NCI-H82 (cell line): ENCODE measurements around the gene NGDN.
A peak's percentile ranks its signal among the peaks of the same experiment; 100 is the strongest.

Source experiments
- DNase-seq: peaks from one replicate; lab custom pipeline; 2025; lab: John Stamatoyannopoulos, UW

Gene NGDN

GRCh38 chr14:23439107-23439835 is 30.2 kb upstream of the NGDN start:
- DNase-seq, result no peak

DNA sequence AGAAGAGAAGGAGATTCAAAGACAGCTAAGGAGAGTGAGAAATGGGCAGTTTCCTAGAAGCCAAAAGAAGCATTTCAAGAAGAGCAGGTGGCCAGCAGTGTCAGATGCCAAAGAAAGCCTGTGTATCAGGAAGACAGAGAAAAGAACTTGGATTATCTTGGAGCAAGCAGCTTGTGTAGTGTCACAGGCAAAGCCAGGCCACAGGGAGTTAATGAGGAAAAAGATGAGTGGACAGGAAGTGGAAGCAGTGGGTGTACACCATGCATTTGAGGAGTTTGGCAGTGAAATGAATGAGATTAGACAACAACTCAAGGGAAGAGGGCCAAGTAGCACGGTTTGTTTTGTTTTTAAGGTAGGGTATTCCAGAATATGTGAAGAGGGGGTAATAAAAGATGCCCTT is 28.4 kb upstream of the NGDN start:
- no peak for DNase-seq

DNA sequence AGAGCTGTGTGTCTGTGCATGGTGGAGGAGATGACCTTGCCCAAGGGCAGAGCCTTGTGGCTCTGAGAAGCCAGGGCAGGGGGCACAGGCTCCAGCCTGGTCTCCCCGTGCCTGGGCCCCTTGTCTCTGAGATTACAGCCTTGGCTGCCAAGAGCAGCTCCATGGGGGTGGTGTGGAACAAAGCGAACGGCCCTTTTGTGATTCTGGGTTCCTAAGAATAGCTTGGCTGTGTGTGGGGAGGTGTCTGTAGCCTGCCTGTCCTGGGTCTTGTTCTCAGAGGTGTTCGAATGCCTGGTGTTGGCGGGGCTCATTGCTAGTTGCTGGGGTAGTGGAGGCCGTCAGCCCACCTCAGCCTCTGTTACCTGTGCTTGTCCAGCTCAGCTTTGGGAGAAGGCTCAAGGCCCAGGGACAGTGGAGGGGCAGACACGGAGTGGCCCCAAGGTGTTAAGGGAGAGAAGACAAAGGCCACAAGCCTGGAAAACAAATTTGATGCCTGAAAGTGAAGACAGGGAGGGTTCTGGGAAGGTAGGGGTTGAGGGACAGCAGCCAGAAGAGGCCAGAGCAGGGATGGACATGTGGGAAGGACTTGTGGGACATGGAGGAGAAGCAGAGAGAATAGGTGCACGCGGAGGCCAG is 26.7 kb upstream of the NGDN start:
- no peak for DNase-seq

DNA sequence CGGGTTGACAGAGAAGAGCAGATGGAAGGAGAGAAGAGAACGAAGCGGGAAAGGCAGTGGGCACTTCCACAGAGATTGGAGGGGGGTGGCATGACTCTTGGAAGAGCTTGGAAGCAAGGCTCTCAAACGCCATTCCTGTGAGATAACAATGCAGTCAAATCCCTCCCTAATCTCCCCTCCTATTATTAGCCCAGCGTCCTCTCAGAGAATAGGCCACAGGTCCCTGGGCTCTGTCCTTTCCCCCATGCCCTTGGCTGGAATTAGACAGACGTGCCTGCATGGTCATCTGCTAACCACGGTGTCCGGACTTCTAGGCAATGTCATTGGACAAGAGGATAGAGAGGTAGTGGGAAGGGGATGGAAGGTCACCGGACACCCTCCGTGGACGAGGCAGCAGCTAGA is 26.1 kb upstream of the NGDN start:
- peak; percentile 13 for DNase-seq

- no peak for DNase-seq
Observed at GRCh38 chr14:23443881-23444280, 25.6 kb upstream of the NGDN start.

- no peak for DNase-seq
Observed at GRCh38 chr14:23444314-23444713, 25.2 kb upstream of the NGDN start.

DNA sequence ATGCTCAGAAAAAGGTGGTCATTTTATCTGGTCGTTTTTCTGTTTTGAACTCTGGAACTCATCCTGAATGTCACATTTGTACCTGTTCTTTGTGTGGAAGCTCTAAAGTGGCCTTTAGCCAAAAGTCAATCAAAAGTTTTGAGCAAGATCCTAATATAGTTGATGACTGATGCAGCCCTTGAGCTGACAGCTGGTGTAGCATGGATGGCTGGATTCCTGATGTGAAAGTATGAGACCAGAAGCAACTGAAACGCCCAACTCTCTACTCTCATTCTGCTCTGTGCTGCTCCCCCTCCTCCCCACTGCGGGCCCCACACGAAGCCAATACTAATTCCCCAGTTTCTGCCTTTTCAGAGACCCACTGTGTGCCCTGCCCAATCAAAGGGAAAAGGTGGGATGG is 23.7 kb upstream of the NGDN start:
- DNase-seq, result no peak

DNA sequence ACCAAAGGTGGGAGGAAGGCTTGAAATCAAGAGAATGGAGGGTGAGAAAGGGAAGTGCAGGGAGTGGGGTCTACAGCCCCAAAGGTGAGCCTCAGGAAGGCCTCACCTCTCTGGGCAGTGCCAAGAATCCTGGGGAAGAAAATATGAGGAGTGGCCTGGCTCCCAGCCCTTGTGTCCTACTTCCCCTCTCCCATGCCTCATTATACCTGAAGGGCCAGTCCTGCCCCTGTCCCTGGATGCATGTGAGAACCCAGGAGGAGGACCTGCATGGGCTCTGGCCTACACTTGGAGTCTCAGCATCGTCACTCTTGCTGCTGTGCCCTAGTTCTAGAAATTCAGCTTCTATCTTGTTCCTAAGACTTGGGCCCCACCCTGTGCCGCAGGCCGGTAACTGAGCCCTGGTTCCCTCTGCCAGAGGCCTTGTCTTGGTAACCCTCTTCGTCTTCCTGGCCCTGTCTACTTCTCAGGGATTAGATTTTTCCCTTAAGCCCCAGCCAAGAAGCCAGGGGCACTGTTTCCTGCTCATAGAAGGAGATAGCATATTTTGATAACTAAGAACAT is 23.1 kb upstream of the NGDN start:
- no peak for DNase-seq

DNA sequence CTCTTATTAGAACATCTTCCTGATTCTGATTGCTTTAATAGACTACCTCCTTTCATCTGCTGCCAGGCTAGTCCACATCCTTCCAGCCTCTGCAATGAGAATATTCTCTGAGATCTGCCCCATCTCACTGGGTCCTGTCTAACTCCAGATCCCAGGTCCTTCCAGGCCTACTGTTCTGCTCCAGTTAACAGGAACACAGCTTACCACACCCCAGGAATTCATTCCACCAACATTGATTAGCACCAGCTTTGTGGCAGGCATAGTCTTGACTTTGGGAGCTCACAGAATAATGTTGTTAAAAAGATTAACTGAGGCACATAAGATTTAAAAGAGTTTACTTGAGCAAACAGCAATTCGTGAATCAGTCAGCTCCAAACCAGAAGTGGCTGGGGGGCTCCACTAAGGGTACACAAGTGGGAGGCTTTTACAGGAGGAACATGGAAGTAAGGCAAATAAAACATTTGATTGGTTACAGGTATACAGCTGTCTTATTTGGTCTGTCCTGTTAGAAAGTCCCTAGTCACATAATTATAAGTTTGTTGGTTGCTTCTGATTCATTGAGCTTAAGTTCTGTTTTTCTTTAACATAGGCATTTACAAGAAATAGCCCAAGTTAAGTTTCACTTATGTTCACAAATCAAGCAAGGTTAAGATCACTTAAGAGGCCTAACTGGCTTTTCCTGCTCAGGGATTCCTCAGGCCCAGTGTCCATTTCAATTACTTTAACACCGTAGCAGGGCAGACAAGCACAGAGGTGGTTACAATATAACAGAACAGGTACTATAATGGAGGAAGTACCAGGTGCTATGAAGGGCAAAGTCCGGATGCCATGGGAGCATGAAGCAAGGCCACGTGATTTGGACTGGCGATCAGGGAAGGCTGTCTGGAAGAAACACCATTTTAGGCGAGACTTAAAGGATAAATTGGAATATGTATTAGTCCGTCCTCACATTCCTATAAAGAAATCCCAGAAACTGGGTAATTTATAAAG is 21.8 kb upstream of the NGDN start:
- no peak for DNase-seq

- no peak for DNase-seq
Observed at GRCh38 chr14:23449314-23449713, 20.2 kb upstream of the NGDN start.

- DNase-seq, result no peak
Observed at GRCh38 chr14:23450379-23450778, 19.1 kb upstream of the NGDN start.

GRCh38 chr14:23452237-23452636 is 17.3 kb upstream of the NGDN start:
- DNase-seq, result no peak

GRCh38 chr14:23454445-23454856 is 15.1 kb upstream of the NGDN start:
- peak; percentile 75 for DNase-seq

GRCh38 chr14:23456883-23457586 is 12.5 kb upstream of the NGDN start:
- peak; percentile 21 for DNase-seq

DNA sequence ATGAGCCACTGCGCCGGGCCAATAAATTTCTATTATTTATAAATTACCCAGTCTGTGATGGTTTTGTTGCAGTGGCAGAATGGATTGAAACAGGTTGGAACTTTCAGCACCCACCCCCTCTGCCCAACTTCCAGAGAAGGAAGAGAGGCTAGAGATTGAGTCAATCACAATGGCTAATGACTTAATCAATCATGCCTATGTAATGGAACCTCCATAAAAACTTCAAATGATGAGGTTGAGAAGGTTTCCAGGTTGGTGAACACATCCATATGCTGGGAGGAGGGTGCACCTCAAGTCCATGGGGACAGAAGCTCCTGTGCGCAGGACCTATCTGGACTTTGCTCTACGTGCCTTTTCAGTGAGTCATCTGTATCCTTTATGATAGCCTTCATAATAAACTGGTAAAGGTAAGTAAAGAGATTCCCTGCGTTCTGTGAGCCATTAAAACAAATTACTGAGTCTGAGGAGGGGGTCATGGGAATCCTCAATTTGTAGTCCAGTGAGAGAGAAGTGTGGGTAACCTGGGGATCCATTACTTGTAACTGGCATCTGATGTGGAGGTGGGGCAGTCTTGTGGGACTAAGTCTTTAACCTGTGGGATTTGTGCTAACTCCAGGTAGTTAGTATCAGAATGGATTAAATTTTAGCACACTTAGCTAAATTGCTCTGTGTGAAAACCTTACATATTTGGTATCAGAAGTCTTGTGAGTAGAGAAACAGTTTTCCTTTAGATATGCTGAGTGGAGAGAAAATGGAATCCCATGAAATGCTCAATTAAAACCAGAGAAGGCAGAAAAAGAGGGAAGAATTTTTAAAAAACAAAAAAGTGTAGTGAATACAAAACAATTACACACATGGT is 11.7 kb upstream of the NGDN start:
- no peak for DNase-seq

- peak; percentile 20 for DNase-seq
Observed at GRCh38 chr14:23460960-23461359, 8.5 kb upstream of the NGDN start.

DNA sequence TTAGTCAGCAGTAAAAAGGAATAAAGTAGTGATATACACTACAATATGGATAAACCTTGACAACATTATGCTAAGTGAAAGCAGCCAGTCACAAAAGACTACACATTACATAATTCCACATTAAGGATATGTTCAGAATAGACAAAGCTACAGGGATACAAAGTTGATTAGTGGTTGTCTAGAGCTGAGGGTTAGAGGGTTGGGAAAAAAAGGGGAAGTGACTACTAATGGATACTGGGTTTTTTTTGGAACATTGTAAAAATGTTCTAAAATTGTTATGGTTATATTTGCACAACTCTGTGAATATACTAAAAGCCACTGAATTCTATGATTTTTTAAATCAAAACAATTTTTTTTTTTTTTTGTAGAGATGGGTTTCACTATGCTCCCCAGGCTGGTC is 4.8 kb upstream of the NGDN start:
- DNase-seq, result no peak

DNA sequence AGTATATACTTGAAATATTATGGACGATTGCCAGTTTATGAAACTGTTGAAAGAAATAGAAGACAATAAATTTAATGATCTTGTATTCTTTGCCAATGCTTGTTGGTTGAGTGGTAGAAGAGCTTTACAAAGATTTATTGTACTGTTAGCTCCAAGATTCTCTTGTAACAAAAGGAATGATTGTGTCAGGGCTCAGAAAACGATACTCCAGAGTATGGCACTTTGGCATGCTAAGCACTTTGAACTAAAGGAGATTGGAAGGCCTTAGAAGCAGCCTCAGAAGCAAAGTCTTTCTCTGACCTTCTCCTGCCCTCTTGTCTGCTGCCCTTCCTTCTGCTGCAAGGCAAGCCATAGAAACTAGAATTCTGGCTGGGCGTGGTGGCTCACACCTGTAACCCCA is 4.2 kb upstream of the NGDN start:
- no peak for DNase-seq

- DNase-seq, result no peak
Observed at GRCh38 chr14:23468704-23469126, 788 bp upstream of the NGDN start.

GRCh38 chr14:23469906-23470403 is 452 bp downstream of the NGDN start:
- DNase-seq, result no peak

DNA sequence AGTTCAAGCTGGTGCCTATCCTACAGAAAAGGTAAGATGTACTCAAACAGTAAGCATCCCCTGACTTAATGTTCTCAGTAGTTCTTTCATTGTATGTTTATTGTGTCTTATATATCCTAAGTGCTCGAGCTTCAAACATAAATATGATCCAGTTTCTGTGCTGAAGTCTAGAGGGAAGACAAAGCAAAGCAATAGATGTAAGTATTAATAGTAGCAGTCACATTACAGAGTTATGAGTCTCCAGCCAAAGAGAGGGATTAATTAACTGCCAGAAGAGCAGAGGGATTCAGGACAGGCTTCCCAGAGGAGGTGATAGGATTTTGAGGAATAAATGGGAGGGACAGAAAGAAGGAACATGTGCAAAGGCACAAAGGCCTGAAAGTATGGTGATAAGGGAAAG is 1.4 kb downstream of the NGDN start:
- DNase-seq, result no peak
